Measurements from ENCODE around the gene LSM7.
"Not testable (repeated sequence)": the region's sequence is repeated elsewhere in the genome, so short reads cannot be mapped to it uniquely, and the experiment has no call there.

LSM7 gene

DNA sequence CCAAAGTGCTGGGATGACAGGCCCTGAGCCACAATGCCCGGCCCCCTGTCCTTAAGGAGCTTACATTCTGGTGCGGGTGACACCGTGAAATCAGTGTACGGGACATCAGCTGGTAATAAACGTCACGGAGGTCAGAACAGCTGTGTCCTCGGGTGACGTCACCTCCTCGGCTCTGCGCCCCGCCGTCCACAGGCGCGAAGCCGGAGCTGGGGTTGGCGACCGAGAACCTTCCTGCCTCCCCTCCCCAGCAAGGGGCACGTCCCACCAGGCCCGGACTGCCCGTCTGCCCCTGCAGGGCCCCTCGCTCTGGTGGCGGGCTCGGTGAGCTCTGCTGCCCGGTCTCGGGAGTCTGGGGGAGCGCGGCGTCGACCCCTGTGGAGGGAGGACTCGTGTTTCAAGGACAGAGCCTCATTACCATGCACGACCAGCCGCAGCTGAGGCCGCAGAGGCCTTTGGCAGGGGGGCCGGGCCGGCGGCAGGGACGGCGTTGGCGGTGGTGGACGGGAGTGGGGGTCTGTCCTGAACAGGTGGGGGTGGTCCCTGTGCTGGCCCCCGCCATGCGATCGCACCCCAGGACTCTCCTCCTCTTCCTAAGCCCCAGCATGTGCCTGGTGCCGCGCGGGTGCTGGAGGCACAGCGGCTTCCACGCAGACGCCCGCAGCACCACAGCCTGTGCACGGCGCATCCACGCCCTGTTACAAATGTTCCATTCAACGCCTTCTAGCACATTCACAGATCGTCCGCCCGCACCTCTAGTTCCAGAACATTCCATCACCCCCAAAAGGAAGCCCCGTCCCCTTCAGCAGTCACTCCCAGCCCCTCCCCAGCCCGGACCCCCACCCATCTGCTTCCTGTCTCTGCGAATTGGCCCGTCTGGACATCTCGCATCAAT, 25.8 kb downstream of the LSM7 start:
- no peak for DNase-seq (ENCODE audit: low read depth)

DNA sequence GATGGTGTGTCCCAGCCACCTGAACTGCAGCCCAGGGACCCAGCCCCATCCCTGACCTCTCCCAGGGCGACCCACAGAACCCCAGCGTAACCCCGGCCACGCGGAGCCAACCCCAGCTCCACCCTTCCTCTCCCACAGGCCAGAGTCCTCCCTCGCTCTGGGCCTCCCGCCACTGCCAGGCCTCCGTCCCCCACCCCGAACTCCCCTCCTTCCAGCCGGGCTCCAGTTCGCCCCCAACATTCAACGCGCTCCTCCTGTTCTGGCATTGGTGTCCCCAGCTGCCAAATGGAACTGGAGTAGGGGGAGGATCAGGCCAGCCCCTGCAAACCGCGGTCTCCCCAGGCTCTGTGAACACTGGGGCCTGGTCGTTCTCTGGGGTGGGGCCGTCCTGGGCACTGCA, 27.9 kb downstream of the LSM7 start:
- DNase-seq (ENCODE audit: low read depth) = no peak

- no peak for DNase-seq (ENCODE audit: low read depth)
Measured at GRCh38 chr19:2296141-2296540, 32.2 kb downstream of the LSM7 start.

- peak; percentile 81 for DNase-seq (ENCODE audit: low read depth)
Measured at GRCh38 chr19:2294687-2295335, 33.6 kb downstream of the LSM7 start.

DNA sequence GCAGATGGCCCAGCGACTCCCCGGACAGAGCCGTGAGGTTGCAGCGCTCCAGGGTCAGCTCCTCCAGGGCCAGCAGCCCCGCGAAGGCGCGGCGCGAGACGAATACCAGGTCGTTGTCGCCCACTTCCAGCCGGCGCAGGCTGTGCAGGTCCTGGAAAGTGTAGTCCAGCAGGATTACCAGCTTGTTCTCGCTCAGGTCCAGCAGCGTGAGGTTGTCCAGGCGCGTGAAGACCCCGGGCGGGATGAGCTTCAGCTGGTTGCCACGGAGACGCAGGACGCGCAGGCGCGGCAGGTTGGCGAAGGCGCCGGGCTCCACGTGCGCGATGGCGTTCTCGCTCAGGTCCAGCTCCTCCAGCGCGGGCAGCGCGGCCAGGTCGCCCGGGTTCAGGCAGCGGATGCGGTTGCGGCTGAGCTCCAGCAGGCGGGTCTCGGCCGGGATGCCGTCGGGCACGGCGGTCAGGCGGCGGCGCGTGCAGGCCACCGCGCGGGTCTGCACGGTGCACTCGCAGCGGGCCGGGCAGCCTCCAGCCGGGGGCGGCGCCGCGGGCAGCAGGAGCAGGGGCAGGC, 37.1 kb downstream of the LSM7 start:
- no peak for DNase-seq (ENCODE audit: low read depth)

DNA sequence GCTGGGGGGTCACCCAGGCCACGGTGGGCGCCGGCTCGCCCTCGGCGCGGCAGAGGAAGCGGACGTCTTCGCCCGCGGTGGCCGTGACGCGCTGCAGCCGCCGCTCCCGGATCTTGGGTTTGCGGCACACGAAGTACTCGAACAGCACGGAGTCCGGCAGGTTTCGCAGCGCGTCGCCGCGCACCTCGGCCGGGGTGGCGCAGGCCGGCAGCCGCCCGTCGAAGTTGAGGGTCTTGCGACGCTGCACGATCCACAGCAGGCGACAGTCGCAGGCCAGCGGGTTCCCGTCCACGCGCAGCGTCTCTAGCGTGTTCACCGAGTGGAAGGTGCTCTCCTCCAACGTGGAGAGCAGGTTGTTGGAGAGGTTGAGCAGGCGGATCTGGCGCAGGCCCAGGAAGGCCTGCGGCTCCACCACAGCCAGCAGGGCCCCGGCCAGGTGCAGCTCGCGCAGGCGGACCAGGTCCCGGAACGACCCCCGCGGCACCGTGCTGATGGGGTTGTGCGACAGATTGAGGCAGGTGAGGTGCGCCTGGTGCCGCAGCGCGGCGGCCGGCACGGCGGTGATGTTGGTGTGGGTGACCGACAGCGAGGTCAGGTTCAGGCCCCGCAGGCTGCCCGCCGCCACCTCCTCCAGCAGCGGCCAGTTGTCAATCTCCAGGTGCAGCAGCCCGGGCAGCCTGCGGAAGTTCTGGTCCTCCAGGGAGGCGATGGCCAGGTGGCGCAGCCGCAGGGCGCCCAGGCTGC, 37.8 kb downstream of the LSM7 start:
- no peak for DNase-seq (ENCODE audit: low read depth)

GRCh38 chr19:2289714-2290435, 38.5 kb downstream of the LSM7 start:
- DNase-seq (ENCODE audit: low read depth) = no peak

DNA sequence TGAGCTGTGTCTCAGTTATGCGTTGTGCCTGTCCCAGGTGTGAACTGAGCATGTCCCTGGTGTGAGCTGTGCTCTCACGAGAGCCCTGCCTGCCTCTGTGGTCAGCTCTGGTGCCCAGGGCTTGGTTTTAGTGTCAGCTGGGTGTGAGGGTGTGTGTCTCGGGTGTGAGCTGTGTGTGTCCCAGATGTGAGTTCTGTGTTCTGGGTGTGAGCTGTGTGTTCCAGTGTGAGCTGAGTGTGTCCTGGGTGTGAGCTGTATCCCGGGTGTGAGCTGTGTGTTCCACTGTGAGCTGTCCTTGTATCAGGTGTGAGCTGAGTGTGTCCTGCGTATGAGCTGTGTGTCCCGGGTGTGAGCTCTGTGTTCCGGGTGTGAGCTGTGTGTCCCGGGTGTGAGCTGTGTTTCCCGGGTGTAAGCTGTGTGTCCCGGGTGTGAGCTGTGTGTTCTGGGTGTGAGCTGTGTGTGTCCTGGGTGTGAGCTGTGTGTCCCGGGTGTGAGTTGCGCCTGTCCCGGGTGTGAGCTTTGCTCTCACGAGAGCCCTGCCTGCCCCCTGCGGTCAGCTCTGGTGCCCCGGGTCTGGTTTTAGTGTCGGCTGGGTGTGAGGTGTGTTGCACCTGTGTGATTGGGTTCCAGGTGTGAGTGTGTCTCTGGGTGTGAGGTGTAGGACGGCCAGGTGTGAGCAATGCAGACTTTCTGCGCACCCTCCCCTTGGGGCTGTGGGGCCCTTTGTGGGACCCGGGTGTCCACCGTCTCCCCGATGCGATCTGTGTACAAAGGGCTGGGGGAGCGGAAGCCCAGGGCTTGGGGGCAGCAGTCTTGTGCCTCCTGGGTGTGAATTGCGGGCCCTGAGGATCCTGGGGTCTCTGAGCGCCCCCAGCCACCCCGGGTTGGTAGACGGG, 39.3 kb downstream of the LSM7 start:
- DNase-seq (ENCODE audit: low read depth) = no peak

GRCh38 chr19:2288338-2288817, 40.0 kb downstream of the LSM7 start:
- no peak for DNase-seq (ENCODE audit: low read depth)

- DNase-seq (ENCODE audit: low read depth) = no peak
Measured at GRCh38 chr19:2287585-2288337, 40.6 kb downstream of the LSM7 start.

- no peak for DNase-seq (ENCODE audit: low read depth)
Measured at GRCh38 chr19:2286402-2287140, 41.8 kb downstream of the LSM7 start.

GRCh38 chr19:2283835-2284507, 44.4 kb downstream of the LSM7 start:
- no peak for DNase-seq (ENCODE audit: low read depth)

DNA sequence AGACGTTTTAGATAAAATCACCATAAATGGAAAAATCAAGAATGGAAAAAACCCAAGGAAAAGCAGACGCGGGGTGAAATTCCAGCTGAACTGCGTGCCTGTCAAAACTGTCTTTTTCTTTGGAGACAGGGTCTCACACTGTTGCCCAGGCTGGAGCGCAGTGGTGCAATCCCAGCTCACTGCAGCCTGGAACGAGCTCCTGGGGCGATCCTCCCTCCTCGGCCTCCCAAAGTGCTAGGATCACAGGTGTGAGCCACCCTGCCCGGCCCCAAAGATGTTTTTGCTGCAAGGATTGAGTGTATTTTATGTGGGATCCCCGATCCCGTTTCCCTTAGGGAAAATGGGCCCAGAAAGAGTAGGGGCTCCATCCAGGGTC, 45.5 kb downstream of the LSM7 start:
- DNase-seq (ENCODE audit: low read depth) = no peak

- DNase-seq (ENCODE audit: low read depth) = no peak
Measured at GRCh38 chr19:2282062-2282861, 46.1 kb downstream of the LSM7 start, which contains the start of gene PEAK3. Gene PEAK3 (minus strand): TSS chr19:2282175. CDS start chr19:2280931, 1,244 bp downstream.

DNA sequence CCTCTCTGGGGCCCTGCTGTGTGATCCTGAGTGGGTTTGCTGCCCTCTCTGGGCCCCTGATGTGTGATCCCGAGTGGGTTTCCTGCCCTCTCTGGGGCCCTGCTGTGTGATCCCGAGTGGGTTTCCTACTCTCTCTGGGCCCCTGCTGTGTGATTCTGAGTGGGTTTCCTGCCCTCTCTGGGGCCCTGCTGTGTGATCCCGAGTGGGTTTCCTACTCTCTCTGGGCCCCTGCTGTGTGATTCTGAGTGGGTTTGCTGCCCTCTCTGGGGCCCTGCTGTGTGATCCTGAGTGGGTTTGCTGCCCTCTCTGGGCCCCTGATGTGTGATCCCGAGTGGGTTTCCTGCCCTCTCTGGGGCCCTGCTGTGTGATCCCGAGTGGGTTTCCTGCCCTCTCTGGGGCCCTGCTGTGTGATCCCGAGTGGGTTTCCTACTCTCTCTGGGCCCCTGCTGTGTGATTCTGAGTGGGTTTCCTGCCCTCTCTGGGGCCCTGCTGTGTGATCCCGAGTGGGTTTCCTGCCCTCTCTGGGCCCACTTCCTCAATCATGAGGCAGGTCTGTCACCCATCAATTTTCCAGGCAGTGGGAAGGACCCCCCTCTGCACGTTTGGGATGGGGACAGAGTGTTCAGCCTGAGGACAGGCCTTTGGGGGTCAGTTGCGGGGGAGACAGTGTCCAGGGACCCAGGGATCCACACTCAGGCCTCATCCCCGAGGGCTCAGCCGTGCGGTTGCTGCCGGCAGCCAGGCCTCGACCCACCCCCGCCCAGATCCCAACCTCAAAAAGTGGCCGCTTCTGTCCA, 46.9 kb downstream of the LSM7 start:
- not testable (repeated sequence) for DNase-seq (ENCODE audit: low read depth)

GRCh38 chr19:2280633-2281264, 47.6 kb downstream of the LSM7 start:
- DNase-seq (ENCODE audit: low read depth) = no peak

Measured in GM04503 (cell line).